DMS114 treated with DMSO at 0.1 percent for 48 hours (cell line): ENCODE measurements around the gene RNF8.
"Not testable (repeated sequence)": the region's sequence is repeated elsewhere in the genome, so short reads cannot be mapped to it uniquely, and the experiment has no call there.

Experiments used
- DNase-seq: peaks from one replicate; lab custom pipeline; 2025; ENCODE audit not compliant: unreplicated experiment; lab: John Stamatoyannopoulos, UW

Gene RNF8

GRCh38 chr6:37393381-37393929 lies 39.7 kb downstream of the RNF8 start:
- no peak for DNase-seq

GRCh38 chr6:37396571-37397180 lies 42.9 kb downstream of the RNF8 start:
- DNase-seq, result no peak

- no peak for DNase-seq
Measured at GRCh38 chr6:37399131-37399530, 45.3 kb downstream of the RNF8 start.

- no peak for DNase-seq
Measured at GRCh38 chr6:37399795-37400490, 46.2 kb downstream of the RNF8 start.

- not testable (repeated sequence) for DNase-seq
Measured at GRCh38 chr6:37401658-37402057, 47.9 kb downstream of the RNF8 start.

GRCh38 chr6:37406726-37407341 lies 53.1 kb downstream of the RNF8 start:
- DNase-seq, result no peak

GRCh38 chr6:37407948-37408347 lies 54.2 kb downstream of the RNF8 start:
- DNase-seq, result no peak

GRCh38 chr6:37409501-37409900 lies 55.7 kb downstream of the RNF8 start:
- no peak for DNase-seq

- no peak for DNase-seq
Measured at GRCh38 chr6:37417393-37417792, 63.6 kb downstream of the RNF8 start.

- no peak for DNase-seq
Measured at GRCh38 chr6:37418722-37419121, 64.9 kb downstream of the RNF8 start.

GRCh38 chr6:37426058-37426944 lies 72.5 kb downstream of the RNF8 start:
- no peak for DNase-seq

GRCh38 chr6:37426945-37427510 lies 73.2 kb downstream of the RNF8 start:
- DNase-seq, result no peak

- no peak for DNase-seq
Measured at GRCh38 chr6:37429352-37429750, 75.6 kb downstream of the RNF8 start.

- DNase-seq, result no peak
Measured at GRCh38 chr6:37432590-37432915, 78.8 kb downstream of the RNF8 start.

- DNase-seq, result peak; percentile 84
Measured at GRCh38 chr6:37432916-37433656, 79.3 kb downstream of the RNF8 start, which contains the start of gene CMTR1. Gene CMTR1, plus strand, starts transcription at chr6:37433221. Its CDS starts 2,409 bp downstream, at chr6:37435630.

GRCh38 chr6:37433657-37434271 lies 80.0 kb downstream of the RNF8 start:
- DNase-seq, result no peak

GRCh38 chr6:37435373-37435772 lies 81.6 kb downstream of the RNF8 start:
- no peak for DNase-seq

GRCh38 chr6:37435816-37436215 lies 82.0 kb downstream of the RNF8 start:
- DNase-seq, result no peak

- DNase-seq, result no peak
Measured at GRCh38 chr6:37438930-37439329, 85.1 kb downstream of the RNF8 start.

- DNase-seq, result no peak
Measured at GRCh38 chr6:37441651-37442050, 87.9 kb downstream of the RNF8 start.
